Kidney (tissue), 14 donors: ENCODE results near the gene CCDC195. TPM values are rescaled to one million over a fixed set of nuclear protein-coding genes. Genes with fewer than 3 reads are reported as not detected.

Source experiments
- DNase-seq, 5 donors: peaks; one replicate each; pipeline ENCODE4 v3.0.0-alpha.2; 2013 to 2020
- FAIRE-seq: peaks from 2 replicates; lab custom pipeline; 2012; peaks lifted over from hg19 to GRCh38; lab: Jason Lieb, UNC
- H3K27ac ChIP-seq, 2 donors: one replicate each; pipeline ENCODE4 v1.7.0; 2013; ENCODE audit warnings: low read depth in 2 of 2, low read length in 2 of 2, inconsistent platforms in 1 of 2
- H3K27me3 ChIP-seq: one replicate; pipeline ENCODE4 v1.7.1; 2013; ENCODE audit warnings: low read length, inconsistent platforms; ENCODE audit not compliant: control insufficient read depth, insufficient read depth
- H3K36me3 ChIP-seq, 3 donors: one replicate each; pipeline versions ENCODE4 v1.7.0 to v1.7.1; 2013; ENCODE audit warnings: low read length in 3 of 3, control low read depth in 1 of 3, inconsistent platforms in 1 of 3; ENCODE audit not compliant: insufficient read depth in 3 of 3, control insufficient read depth in 2 of 3
- H3K4me1 ChIP-seq, 3 donors: one replicate each; pipeline versions ENCODE4 v1.7.0 to v1.7.1; 2013; ENCODE audit warnings: low read length in 3 of 3, inconsistent platforms in 1 of 3, low read depth in 1 of 3; ENCODE audit not compliant: control insufficient read depth in 2 of 3, insufficient read depth in 2 of 3
- H3K4me3 ChIP-seq, 3 donors: one replicate each; pipeline versions ENCODE4 v1.7.0 to v1.8.1; 2013; ENCODE audit warnings: low read length in 3 of 3, control low read depth in 1 of 3, inconsistent platforms in 1 of 3
- H3K9ac ChIP-seq, 3 donors: one replicate each; pipeline versions ENCODE4 v1.7.0 to v1.7.1; 2013; ENCODE audit warnings: low read length in 3 of 3, control low read depth in 1 of 3, inconsistent platforms in 1 of 3
- H3K9me3 ChIP-seq, 3 donors: one replicate each; pipeline versions ENCODE4 v1.7.0 to v1.7.1; 2013; ENCODE audit warnings: low read length in 3 of 3, control low read depth in 1 of 3, inconsistent platforms in 1 of 3; ENCODE audit not compliant: control insufficient read depth in 2 of 3, insufficient read depth in 1 of 3
- CTCF ChIP-seq: IDR thresholded peaks from 3 replicates; pipeline ENCODE4 v1.5.1; 2012; ENCODE audit warnings: mild to moderate bottlenecking, moderate library complexity, borderline replicate concordance; ENCODE audit not compliant: insufficient read depth; ENCODE audit errors: extremely low read depth
- intact Hi-C: fragments of 100-400 bp; cut with DNase I; formaldehyde crosslinking; loops from one replicate; pipeline ENCODE4 v1.11.1; 2022
- polyA plus RNA-seq: library from polyadenylated mRNA; stranded (reverse); fragments of 350-450 nt; fragmentation: Illumina TruSeq; extraction: RNeasy Lipid Tissue Mini Kit (QIAGEN cat#74804); gene quantifications from one replicate; pipeline ENCODE4 v1.2.3, GENCODE V29; 2014; ENCODE audit warnings: low read depth, low replicate concordance; ENCODE audit not compliant: insufficient read depth
- total RNA-seq: library from RNA; stranded (reverse); fragmentation: NEBNext Ultra II Directional; extraction: Animal tissue kit (Norgen Biotek cat#: 25700); gene quantifications from one replicate; pipeline ENCODE4 v1.2.1, GENCODE V29; 2021
- donor health status: control.
- donor health status: control.
- donor health status: control.
- donor health status: control.
- donor health status: control.
- donor health status: DM: yes; HTN: yes; CAD: no.
- donor health status: Normal renal cell carcinoma (clear cell type).

CCDC195 gene
- total and polyA plus RNA-seq, 2 donors from 2014 or later = not detected

GRCh38 chr2:224711859-224712665 is 4.1 kb downstream of the CCDC195 start:
- Histone ChIP-seq H3K9ac (no peak overlapping the region), H3K27me3 (no peaks in the 10 kb centered on the region), H3K9me3 (no peaks in the 10 kb centered on the region), H3K36me3 (no peaks in the 10 kb centered on the region), H3K4me1 (no peaks in the 10 kb centered on the region), H3K27ac (no peak overlapping the region), H3K4me3 (no peak overlapping the region)
- no peak for FAIRE-seq
- TF ChIP-seq CTCF = no peak
- intact Hi-C loops = no loop called here
- DNase-seq = no peak

GRCh38 chr2:224711381-224711780 is 4.8 kb downstream of the CCDC195 start:
- no peak for DNase-seq
- Histone ChIP-seq H3K4me1 (no peaks in the 10 kb centered on the region), H3K9ac (no peak overlapping the region), H3K4me3 (no peak overlapping the region), H3K27ac (no peak overlapping the region), H3K27me3 (no peaks in the 10 kb centered on the region), H3K9me3 (no peaks in the 10 kb centered on the region), H3K36me3 (no peaks in the 10 kb centered on the region)
- intact Hi-C loops = no loop called here
- no peak for FAIRE-seq
- no peak for TF ChIP-seq CTCF

GRCh38 chr2:224709301-224709700 is 6.9 kb downstream of the CCDC195 start:
- DNase-seq = no peak
- H3K4me1 ChIP-seq = no peaks in the 10 kb centered on the region
- no peak overlapping the region for H3K9ac ChIP-seq
- no peaks in the 10 kb centered on the region for H3K9me3 ChIP-seq
- H3K36me3 ChIP-seq = no peaks in the 10 kb centered on the region
- intact Hi-C loops = no loop called here
- H3K27ac ChIP-seq = no peak overlapping the region
- TF ChIP-seq CTCF = no peak
- no peak for FAIRE-seq
- no peak overlapping the region for H3K4me3 ChIP-seq
- no peaks in the 10 kb centered on the region for H3K27me3 ChIP-seq
